Loucy (cell line): ENCODE measurements around the gene NFATC1.

Source experiments
- EZH2phosphoT487 ChIP-seq: fragments of 200-600 bp; IDR thresholded peaks from 2 replicates; pipeline ENCODE4 v1.6.1; 2018; ENCODE audit warnings: antibody characterized with exemption, mild to moderate bottlenecking, moderate library complexity, borderline replicate concordance
- TF ChIP-seq, protein P1 (sequence below): fragments of 200-600 bp; sonication (generic); conservative IDR thresholded peaks from 2 replicates; pipeline ENCODE4 v1.5.1; 2014; ENCODE audit warnings: mild to moderate bottlenecking, antibody characterized with exemption, low read length

DNA sequence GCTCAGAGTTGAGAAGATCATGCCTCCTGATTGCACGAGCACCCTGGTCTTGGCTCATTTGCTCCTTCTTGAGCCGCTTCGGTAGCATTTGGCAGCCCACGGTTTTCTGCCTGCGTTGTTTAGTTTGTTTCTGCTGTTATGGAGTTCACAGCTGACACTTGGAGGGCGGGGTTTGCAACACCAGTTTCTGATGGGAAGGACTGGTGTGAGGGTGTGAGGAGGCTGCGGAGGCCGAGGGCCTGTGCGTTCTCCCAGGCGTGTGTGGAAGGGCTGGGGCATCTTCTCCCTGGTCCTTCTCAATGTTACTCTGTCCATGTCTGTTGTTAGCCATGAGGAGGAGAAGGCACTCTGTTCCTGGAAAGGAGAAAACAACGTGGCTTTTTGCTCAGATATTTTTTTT is 22.9 kb downstream of the NFATC1 start:
- no peak for TF ChIP-seq EZH2phosphoT487
- TF ChIP-seq, protein P1, sequence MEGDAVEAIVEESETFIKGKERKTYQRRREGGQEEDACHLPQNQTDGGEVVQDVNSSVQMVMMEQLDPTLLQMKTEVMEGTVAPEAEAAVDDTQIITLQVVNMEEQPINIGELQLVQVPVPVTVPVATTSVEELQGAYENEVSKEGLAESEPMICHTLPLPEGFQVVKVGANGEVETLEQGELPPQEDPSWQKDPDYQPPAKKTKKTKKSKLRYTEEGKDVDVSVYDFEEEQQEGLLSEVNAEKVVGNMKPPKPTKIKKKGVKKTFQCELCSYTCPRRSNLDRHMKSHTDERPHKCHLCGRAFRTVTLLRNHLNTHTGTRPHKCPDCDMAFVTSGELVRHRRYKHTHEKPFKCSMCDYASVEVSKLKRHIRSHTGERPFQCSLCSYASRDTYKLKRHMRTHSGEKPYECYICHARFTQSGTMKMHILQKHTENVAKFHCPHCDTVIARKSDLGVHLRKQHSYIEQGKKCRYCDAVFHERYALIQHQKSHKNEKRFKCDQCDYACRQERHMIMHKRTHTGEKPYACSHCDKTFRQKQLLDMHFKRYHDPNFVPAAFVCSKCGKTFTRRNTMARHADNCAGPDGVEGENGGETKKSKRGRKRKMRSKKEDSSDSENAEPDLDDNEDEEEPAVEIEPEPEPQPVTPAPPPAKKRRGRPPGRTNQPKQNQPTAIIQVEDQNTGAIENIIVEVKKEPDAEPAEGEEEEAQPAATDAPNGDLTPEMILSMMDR = no peak
